Activated T-helper 17 cell treated with anti-CD3 and anti-CD28 coated beads, Interleukin-2, amount 50 U/mL, for 72 hours (primary cell): Measurements from ENCODE around the gene CNTN4. TPM values are rescaled to one million over a fixed set of nuclear protein-coding genes. Genes with fewer than 3 reads are reported as not detected.

ENCODE experiments used
- ATAC-seq: fragments of 150-1000 bp; cut with Tn5 transposase; replicated peaks from 2 replicates; pipeline ENCODE4 v1.10.0; 2021; ENCODE audit warnings: mild to moderate bottlenecking, moderate library complexity
- H3K27ac Mint-ChIP-seq: one replicate; pipeline ENCODE4 v1.8.0; 2022; ENCODE audit warnings: mixed read lengths
- H3K27me3 Mint-ChIP-seq: one replicate; pipeline ENCODE4 v1.8.0; 2022; ENCODE audit warnings: mixed read lengths
- H3K36me3 Mint-ChIP-seq: one replicate; pipeline ENCODE4 v1.8.0; 2022; ENCODE audit warnings: low read depth, mild to moderate bottlenecking, mixed read lengths
- H3K4me1 Mint-ChIP-seq: one replicate; pipeline ENCODE4 v1.8.0; 2022; ENCODE audit warnings: mixed read lengths
- H3K4me3 Mint-ChIP-seq: one replicate; pipeline ENCODE4 v1.8.0; 2022; ENCODE audit warnings: mild to moderate bottlenecking, mixed read lengths
- H3K9me3 Mint-ChIP-seq: one replicate; pipeline ENCODE4 v1.8.0; 2022; ENCODE audit warnings: mixed read lengths
- total RNA-seq, 2 donors: library from RNA; stranded (reverse); gene quantifications; one replicate each; pipeline ENCODE4 v1.2.3, GENCODE V29; 2022

The CNTN4 gene
- total RNA-seq, 2 donors from 2014 or later, result not detected

DNA sequence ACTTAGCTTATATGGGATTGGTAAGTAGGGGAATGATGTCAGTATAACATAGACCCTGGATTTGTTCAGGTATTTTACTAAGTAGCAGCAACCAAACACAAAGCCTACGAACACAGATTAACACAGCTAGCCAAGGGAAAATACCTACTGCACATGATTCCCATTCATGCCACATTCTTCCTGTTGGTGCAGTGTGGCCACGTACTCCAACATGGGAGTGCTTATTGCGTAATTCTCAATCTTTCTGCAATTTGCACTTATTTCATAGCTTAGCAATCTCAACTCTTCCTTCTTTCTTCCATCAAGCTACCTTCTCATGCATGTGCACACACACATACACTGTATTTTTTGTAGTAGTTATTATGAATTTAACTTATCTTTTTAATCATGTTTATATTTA is 824.7 kb downstream of the CNTN4 start:
- Mint-ChIP-seq H3K4me1 (no peaks in the 10 kb centered on the region), H3K9me3 (no peaks in the 10 kb centered on the region), H3K36me3 (no peaks in the 10 kb centered on the region), H3K27ac (no peak overlapping the region), H3K27me3 (no peaks in the 10 kb centered on the region), H3K4me3 (no peak overlapping the region)
- no peak for ATAC-seq

- Mint-ChIP-seq H3K36me3 (no peaks in the 10 kb centered on the region), H3K4me1 (no peaks in the 10 kb centered on the region), H3K4me3 (no peak overlapping the region), H3K9me3 (no peaks in the 10 kb centered on the region), H3K27me3 (no peaks in the 10 kb centered on the region), H3K27ac (no peak overlapping the region)
- no peak for ATAC-seq
Observed at GRCh38 chr3:2927259-2927658, 828.6 kb downstream of the CNTN4 start.

GRCh38 chr3:2929574-2929973 is 830.9 kb downstream of the CNTN4 start:
- no peak for ATAC-seq
- Mint-ChIP-seq H3K36me3 (no peaks in the 10 kb centered on the region), H3K9me3 (no peaks in the 10 kb centered on the region), H3K27ac (no peak overlapping the region), H3K27me3 (no peaks in the 10 kb centered on the region), H3K4me3 (no peak overlapping the region), H3K4me1 (no peaks in the 10 kb centered on the region)

GRCh38 chr3:2931265-2931664 is 832.6 kb downstream of the CNTN4 start:
- H3K27ac Mint-ChIP-seq, result no peak overlapping the region
- no peaks in the 10 kb centered on the region for H3K9me3 Mint-ChIP-seq
- ATAC-seq, result no peak
- H3K27me3 Mint-ChIP-seq, result peaks cover 3% of the 10 kb centered on the region
- H3K36me3 Mint-ChIP-seq, result no peaks in the 10 kb centered on the region
- H3K4me3 Mint-ChIP-seq, result no peak overlapping the region
- no peaks in the 10 kb centered on the region for H3K4me1 Mint-ChIP-seq

DNA sequence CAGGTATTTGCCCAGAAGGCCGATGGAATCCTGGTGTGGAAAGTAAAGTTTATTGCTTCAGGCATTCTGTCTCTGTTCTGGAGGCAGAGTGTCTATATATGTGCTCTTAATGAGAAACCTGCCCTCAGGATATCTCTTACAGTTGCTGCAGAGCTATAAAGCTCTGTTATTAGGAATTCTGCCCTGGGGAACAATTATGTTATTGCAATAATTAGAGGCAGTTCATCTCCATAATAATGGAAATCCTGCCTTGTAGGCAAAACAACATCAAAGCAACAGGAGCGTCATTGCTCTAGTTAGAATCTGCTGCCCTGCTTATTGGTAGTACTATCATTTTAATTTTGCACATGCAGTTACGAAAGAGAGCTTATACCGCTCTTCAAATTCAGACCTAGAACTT is 835.9 kb downstream of the CNTN4 start:
- Mint-ChIP-seq H3K27ac (no peak overlapping the region), H3K4me3 (no peak overlapping the region), H3K36me3 (no peaks in the 10 kb centered on the region), H3K9me3 (no peaks in the 10 kb centered on the region), H3K4me1 (no peaks in the 10 kb centered on the region), H3K27me3 (peaks cover 7% of the 10 kb centered on the region)
- ATAC-seq, result no peak

DNA sequence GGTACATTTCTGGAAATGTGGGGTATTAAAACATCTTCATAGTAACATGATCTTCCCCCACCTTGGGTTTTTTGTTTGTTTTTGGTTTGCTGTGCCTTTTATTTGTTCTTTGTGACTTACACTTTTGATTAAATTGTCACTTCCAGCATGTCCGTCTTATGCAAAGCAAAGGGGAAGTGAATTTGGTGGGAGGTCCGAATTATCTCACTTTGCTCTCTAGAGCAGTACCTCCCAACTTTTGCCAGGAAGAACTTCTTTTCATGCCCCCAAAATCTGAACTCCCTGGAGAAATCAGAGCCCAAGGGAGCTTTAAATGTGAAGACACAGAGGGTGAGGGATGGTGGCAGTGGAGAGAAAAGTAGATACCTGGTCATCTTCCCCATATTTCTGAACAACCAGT is 838.4 kb downstream of the CNTN4 start:
- Mint-ChIP-seq H3K9me3 (no peaks in the 10 kb centered on the region), H3K27ac (no peak overlapping the region), H3K4me3 (no peak overlapping the region), H3K27me3 (peaks cover 18% of the 10 kb centered on the region), H3K36me3 (no peaks in the 10 kb centered on the region), H3K4me1 (no peaks in the 10 kb centered on the region)
- ATAC-seq, result no peak

DNA sequence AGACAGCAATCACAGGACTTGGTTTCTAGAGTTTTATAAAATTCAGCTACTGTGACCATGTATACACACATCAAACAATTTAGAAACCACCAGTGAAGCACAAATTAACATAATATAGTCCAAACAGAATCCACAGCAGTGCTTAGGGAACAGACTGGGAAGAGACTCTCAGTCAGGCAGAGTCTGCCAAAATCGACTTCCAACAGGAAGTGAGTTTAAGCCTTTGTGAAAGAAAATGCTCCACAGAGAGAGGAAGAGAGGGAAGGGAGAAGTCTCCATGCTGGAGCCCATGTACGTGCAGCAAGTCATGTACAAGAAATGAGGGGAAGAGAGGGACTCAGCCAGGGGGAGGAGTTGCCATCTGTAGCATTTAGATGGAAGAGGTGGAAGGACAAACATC is 838.9 kb downstream of the CNTN4 start:
- Mint-ChIP-seq H3K9me3 (no peaks in the 10 kb centered on the region), H3K4me3 (no peak overlapping the region), H3K36me3 (no peaks in the 10 kb centered on the region), H3K27me3 (peaks cover 18% of the 10 kb centered on the region), H3K27ac (no peak overlapping the region), H3K4me1 (no peaks in the 10 kb centered on the region)
- ATAC-seq, result no peak

DNA sequence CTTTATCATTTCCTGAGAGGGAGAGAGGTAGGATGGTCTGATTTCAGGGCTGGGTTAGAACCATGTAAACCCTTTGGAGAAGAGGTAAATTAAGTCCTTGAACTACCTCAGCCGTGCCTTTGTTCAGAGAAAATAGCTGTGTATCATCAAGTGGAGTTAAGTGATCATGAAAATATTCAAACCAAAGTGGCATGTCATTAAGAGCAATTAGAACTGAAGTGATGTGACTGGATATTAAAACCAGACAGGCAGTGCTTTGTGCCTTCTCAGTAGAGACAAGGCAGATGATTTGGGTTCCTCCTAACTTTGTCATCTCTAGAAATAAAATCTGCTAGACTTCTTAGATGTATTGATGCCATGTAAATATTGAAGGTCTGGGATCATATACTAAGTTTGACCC is 840.0 kb downstream of the CNTN4 start:
- no peak for ATAC-seq
- Mint-ChIP-seq H3K9me3 (no peaks in the 10 kb centered on the region), H3K4me1 (no peaks in the 10 kb centered on the region), H3K27me3 (peaks cover 22% of the 10 kb centered on the region), H3K27ac (no peak overlapping the region), H3K36me3 (no peaks in the 10 kb centered on the region), H3K4me3 (no peak overlapping the region)

DNA sequence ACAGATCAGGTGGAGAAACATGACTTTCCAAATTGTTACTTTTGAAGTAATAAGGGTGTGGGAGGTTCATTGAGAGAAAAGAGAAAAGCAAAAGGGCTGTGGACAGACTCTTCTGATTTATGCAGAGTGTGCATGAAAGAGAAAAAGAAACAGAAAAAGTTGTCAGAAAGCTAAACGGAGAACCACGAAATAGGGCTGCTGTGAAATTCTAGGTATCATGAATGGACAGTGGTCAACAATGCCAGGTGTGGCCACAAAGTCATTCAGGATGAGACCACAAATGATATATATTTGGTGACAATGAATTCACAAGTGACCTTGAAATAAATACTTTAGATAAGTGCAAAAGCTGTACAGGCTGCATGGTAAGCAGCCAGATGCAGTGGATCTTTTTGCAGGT is 841.4 kb downstream of the CNTN4 start:
- H3K36me3 Mint-ChIP-seq, result no peaks in the 10 kb centered on the region
- H3K4me3 Mint-ChIP-seq, result no peak overlapping the region
- peaks cover 22% of the 10 kb centered on the region for H3K27me3 Mint-ChIP-seq
- H3K27ac Mint-ChIP-seq, result no peak overlapping the region
- no peaks in the 10 kb centered on the region for H3K9me3 Mint-ChIP-seq
- no peaks in the 10 kb centered on the region for H3K4me1 Mint-ChIP-seq
- ATAC-seq, result no peak

DNA sequence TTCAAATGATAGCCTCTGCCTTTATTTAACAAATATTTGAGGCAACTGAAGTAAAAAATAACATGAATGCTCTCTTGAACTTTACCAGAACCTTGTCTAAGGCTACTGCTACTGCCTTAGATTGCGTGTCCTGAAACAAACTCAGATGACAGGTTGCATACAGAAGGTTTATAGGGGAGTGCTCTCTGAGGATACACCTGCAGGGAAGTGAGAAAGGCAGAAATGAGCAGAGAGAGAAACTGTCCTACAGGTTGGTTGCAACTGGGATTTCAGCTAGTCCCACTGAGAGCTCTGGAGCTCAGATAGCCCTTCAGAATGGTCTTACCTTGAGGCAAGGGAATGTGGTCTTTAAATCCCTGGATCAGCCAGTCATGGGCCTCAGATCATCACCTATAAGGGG is 846.0 kb downstream of the CNTN4 start:
- Mint-ChIP-seq H3K4me1 (no peaks in the 10 kb centered on the region), H3K9me3 (no peaks in the 10 kb centered on the region), H3K27ac (no peak overlapping the region), H3K36me3 (no peaks in the 10 kb centered on the region), H3K27me3 (peaks cover 26% of the 10 kb centered on the region), H3K4me3 (no peak overlapping the region)
- ATAC-seq, result no peak

DNA sequence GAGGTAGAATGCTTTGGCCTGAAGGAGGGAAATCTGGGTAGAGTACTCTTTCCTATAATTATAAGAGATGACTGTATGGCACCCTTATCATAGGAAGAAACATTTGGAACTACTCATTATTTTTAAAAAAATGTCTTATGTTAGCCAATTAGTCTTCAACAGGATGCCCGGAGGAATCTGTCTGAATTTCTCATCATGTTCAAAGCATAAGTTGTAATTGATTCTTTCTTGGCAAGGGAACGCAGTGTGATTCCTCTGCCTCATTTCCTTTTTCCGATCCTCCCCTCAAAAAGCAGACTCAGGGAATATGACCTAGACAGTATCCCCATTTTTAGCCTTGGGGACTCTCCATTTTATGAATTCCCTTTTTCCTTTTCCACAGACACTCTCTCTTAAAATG is 846.5 kb downstream of the CNTN4 start:
- Mint-ChIP-seq H3K36me3 (no peaks in the 10 kb centered on the region), H3K4me3 (no peak overlapping the region), H3K27ac (no peak overlapping the region), H3K27me3 (peaks cover 26% of the 10 kb centered on the region), H3K4me1 (no peaks in the 10 kb centered on the region), H3K9me3 (no peaks in the 10 kb centered on the region)
- no peak for ATAC-seq

GRCh38 chr3:2947536-2947935 is 848.9 kb downstream of the CNTN4 start:
- no peaks in the 10 kb centered on the region for H3K9me3 Mint-ChIP-seq
- H3K27me3 Mint-ChIP-seq, result peaks cover 15% of the 10 kb centered on the region
- H3K27ac Mint-ChIP-seq, result no peak overlapping the region
- H3K4me3 Mint-ChIP-seq, result no peak overlapping the region
- no peak for ATAC-seq
- no peaks in the 10 kb centered on the region for H3K4me1 Mint-ChIP-seq
- no peaks in the 10 kb centered on the region for H3K36me3 Mint-ChIP-seq

GRCh38 chr3:2948882-2949281 is 850.2 kb downstream of the CNTN4 start:
- H3K9me3 Mint-ChIP-seq, result no peaks in the 10 kb centered on the region
- no peak overlapping the region for H3K27ac Mint-ChIP-seq
- no peaks in the 10 kb centered on the region for H3K36me3 Mint-ChIP-seq
- H3K4me3 Mint-ChIP-seq, result no peak overlapping the region
- ATAC-seq, result no peak
- peaks cover 11% of the 10 kb centered on the region for H3K27me3 Mint-ChIP-seq
- H3K4me1 Mint-ChIP-seq, result no peaks in the 10 kb centered on the region

GRCh38 chr3:2950159-2950558 is 851.5 kb downstream of the CNTN4 start:
- peaks cover 11% of the 10 kb centered on the region for H3K27me3 Mint-ChIP-seq
- H3K4me3 Mint-ChIP-seq, result no peak overlapping the region
- H3K9me3 Mint-ChIP-seq, result no peaks in the 10 kb centered on the region
- H3K27ac Mint-ChIP-seq, result no peak overlapping the region
- H3K36me3 Mint-ChIP-seq, result no peaks in the 10 kb centered on the region
- ATAC-seq, result no peak
- no peaks in the 10 kb centered on the region for H3K4me1 Mint-ChIP-seq

- no peaks in the 10 kb centered on the region for H3K27me3 Mint-ChIP-seq
- no peaks in the 10 kb centered on the region for H3K9me3 Mint-ChIP-seq
- no peak overlapping the region for H3K4me3 Mint-ChIP-seq
- no peak for ATAC-seq
- H3K27ac Mint-ChIP-seq, result no peak overlapping the region
- no peaks in the 10 kb centered on the region for H3K36me3 Mint-ChIP-seq
- no peaks in the 10 kb centered on the region for H3K4me1 Mint-ChIP-seq
Observed at GRCh38 chr3:2957115-2957514, 858.4 kb downstream of the CNTN4 start.

- Mint-ChIP-seq H3K9me3 (no peaks in the 10 kb centered on the region), H3K4me3 (no peak overlapping the region), H3K27me3 (no peaks in the 10 kb centered on the region), H3K27ac (no peak overlapping the region), H3K4me1 (no peaks in the 10 kb centered on the region), H3K36me3 (no peaks in the 10 kb centered on the region)
- ATAC-seq, result no peak
Observed at GRCh38 chr3:2958551-2958950, 859.9 kb downstream of the CNTN4 start.
